Mesothelial cell of epicardium (in vitro differentiated cells): ENCODE measurements around the gene MAF. TPM values are rescaled to one million over a fixed set of nuclear protein-coding genes. Genes with fewer than 3 reads are reported as not detected.

ENCODE experiments used
- DNase-seq, 2 experiments: peaks; one replicate each; pipeline ENCODE4 v3.0.0; 2021; ENCODE audit warnings: low spot score in 2 of 2; ENCODE audit not compliant: unreplicated experiment in 2 of 2
- H3K27ac Mint-ChIP-seq: 2 replicates; pipeline ENCODE4 v1.8.0; 2021; ENCODE audit warnings: mixed read lengths
- H3K27me3 Mint-ChIP-seq: 2 replicates; pipeline ENCODE4 v1.8.0; 2021; ENCODE audit warnings: low read depth, mixed read lengths
- H3K36me3 Mint-ChIP-seq: 2 replicates; pipeline ENCODE4 v1.8.0; 2021; ENCODE audit warnings: mixed read lengths
- H3K4me1 Mint-ChIP-seq: 2 replicates; pipeline ENCODE4 v1.8.0; 2021; ENCODE audit warnings: mixed read lengths
- H3K4me3 Mint-ChIP-seq: 2 replicates; pipeline ENCODE4 v1.8.0; 2021; ENCODE audit warnings: mild to moderate bottlenecking, moderate library complexity, mixed read lengths
- H3K9me3 Mint-ChIP-seq: 2 replicates; pipeline ENCODE4 v1.8.0; 2021; ENCODE audit warnings: mixed read lengths
- CTCF ChIP-seq: fragments of 200-600 bp; sonication (generic); IDR thresholded peaks from one replicate; pipeline ENCODE4 v1.5.0; 2021; ENCODE audit warnings: antibody characterized with exemption; ENCODE audit not compliant: unreplicated experiment
- total RNA-seq: library from RNA; stranded (reverse); gene quantifications from 3 replicates; pipeline ENCODE4 v1.2.1, GENCODE V29; 2021

The MAF gene
- total RNA-seq, 1 donor from 2014 or later: 12.9 TPM

- Mint-ChIP-seq H3K9me3 (no peaks in the 10 kb centered on the region), H3K4me1 (peaks cover 2% of the 10 kb centered on the region), H3K36me3 (no peaks in the 10 kb centered on the region), H3K27ac (no peak overlapping the region), H3K27me3 (peaks cover 35% of the 10 kb centered on the region), H3K4me3 (no peak overlapping the region)
- TF ChIP-seq CTCF: no peak
- no peak for DNase-seq
These were observed 11.7 kb upstream of the MAF start for GRCh38 chr16:79612207-79612606.

- no peaks in the 10 kb centered on the region for H3K36me3 Mint-ChIP-seq
- H3K4me1 Mint-ChIP-seq: peaks cover 8% of the 10 kb centered on the region
- H3K27ac Mint-ChIP-seq: no peak overlapping the region
- no peaks in the 10 kb centered on the region for H3K9me3 Mint-ChIP-seq
- no peak overlapping the region for H3K4me3 Mint-ChIP-seq
- DNase-seq: no peak
- no peak for TF ChIP-seq CTCF
- H3K27me3 Mint-ChIP-seq: peaks cover 39% of the 10 kb centered on the region
These were observed 10.2 kb upstream of the MAF start for GRCh38 chr16:79610771-79611170.

- H3K4me3 Mint-ChIP-seq: no peak overlapping the region
- H3K4me1 Mint-ChIP-seq: peaks cover 15% of the 10 kb centered on the region
- DNase-seq: no peak
- H3K27ac Mint-ChIP-seq: no peak overlapping the region
- no peak for TF ChIP-seq CTCF
- no peaks in the 10 kb centered on the region for H3K9me3 Mint-ChIP-seq
- no peaks in the 10 kb centered on the region for H3K36me3 Mint-ChIP-seq
- H3K27me3 Mint-ChIP-seq: peaks cover 44% of the 10 kb centered on the region
These were observed 9.3 kb upstream of the MAF start for GRCh38 chr16:79609861-79610260.

GRCh38 chr16:79608976-79609375, 8.4 kb upstream of the MAF start:
- Mint-ChIP-seq H3K4me3 (no peak overlapping the region), H3K4me1 (peaks cover 21% of the 10 kb centered on the region), H3K27me3 (peaks cover 46% of the 10 kb centered on the region), H3K36me3 (no peaks in the 10 kb centered on the region), H3K9me3 (no peaks in the 10 kb centered on the region), H3K27ac (no peak overlapping the region)
- no peak for DNase-seq
- TF ChIP-seq CTCF: no peak

GRCh38 chr16:79607587-79607986, 7.0 kb upstream of the MAF start:
- H3K4me3 Mint-ChIP-seq: no peak overlapping the region
- H3K9me3 Mint-ChIP-seq: no peaks in the 10 kb centered on the region
- no peaks in the 10 kb centered on the region for H3K36me3 Mint-ChIP-seq
- no peak overlapping the region for H3K27ac Mint-ChIP-seq
- no peak for TF ChIP-seq CTCF
- peaks cover 53% of the 10 kb centered on the region for H3K27me3 Mint-ChIP-seq
- no peak for DNase-seq
- peaks cover 29% of the 10 kb centered on the region for H3K4me1 Mint-ChIP-seq

GRCh38 chr16:79605999-79606398, 5.5 kb upstream of the MAF start:
- H3K27ac Mint-ChIP-seq: no peak overlapping the region
- no peak overlapping the region for H3K4me3 Mint-ChIP-seq
- DNase-seq: no peak
- no peaks in the 10 kb centered on the region for H3K36me3 Mint-ChIP-seq
- peaks cover 49% of the 10 kb centered on the region for H3K27me3 Mint-ChIP-seq
- H3K9me3 Mint-ChIP-seq: no peaks in the 10 kb centered on the region
- peaks cover 39% of the 10 kb centered on the region for H3K4me1 Mint-ChIP-seq
- TF ChIP-seq CTCF: no peak
